ENCODE results near the gene RAP1GAP2. TPM values are rescaled to one million over a fixed set of nuclear protein-coding genes. Genes with fewer than 3 reads are reported as not detected.

RAP1GAP2 gene
- total and polyA plus RNA-seq, 9 donors, result 1.2 to 3.5 (median 2.0) TPM

DNA sequence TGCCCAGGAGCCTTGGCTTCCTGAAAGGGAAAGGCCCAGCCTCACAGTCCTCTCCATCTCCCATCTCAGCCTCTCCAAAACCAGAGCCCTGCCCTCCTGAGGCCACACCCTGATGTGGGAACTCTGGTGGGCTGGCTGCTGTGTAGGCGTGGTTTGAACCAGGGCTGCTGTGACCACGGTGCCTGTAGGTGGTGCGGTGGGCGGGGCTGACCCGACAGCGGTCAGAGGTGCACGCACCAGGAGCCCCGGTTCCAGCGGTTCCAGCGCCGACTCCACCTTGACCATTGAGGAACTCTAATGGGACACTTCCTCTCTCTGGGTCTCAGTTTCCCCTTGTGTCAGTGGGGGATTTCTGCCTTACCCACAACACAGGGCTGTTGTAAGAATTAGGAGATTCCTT lies 2.4 kb downstream of the RAP1GAP2 start:
- Histone ChIP-seq H3K27me3 (ENCODE audit: control insufficient read depth, insufficient read depth, low read length) (peaks cover 2% of the 10 kb centered on the region), H3K9me3 (replicated peaks; ENCODE audit: control insufficient read depth, low read depth, low read length) (no peaks in the 10 kb centered on the region), H3K27ac (ENCODE audit: low read length) (no peak overlapping the region), H3K4me1 (ENCODE audit: control insufficient read depth, insufficient read depth, low read length) (no peaks in the 10 kb centered on the region), H3K36me3 (ENCODE audit: control insufficient read depth, insufficient read depth, low read length) (no peaks in the 10 kb centered on the region), H3K4me3 (ENCODE audit: low read length) (no peak overlapping the region)
- no peak for DNase-seq
- WGBS (ENCODE audit: insufficient coverage), result 45% methylated on average over 8 of the region's 11 CpGs

DNA sequence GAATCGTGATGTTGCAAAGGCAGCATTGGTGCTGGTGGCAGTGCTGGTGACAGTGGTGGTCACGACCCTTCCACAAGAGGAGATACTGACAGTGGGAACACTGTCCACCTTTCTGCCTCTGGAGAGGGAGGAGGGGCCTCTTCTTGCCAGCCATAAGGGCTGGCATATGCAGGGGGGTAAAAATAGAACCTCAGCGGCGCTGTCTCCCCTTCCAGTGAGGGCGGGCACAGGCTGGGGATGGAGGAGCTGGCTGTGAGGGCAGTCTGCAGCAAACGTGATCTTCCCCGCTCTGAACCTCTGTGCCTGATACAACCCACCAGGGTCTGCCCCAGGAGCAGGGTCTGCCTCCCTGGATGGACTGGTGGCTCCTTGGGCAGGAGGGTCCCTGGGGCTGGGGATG lies 3.4 kb downstream of the RAP1GAP2 start:
- Histone ChIP-seq H3K9me3 (replicated peaks; ENCODE audit: control insufficient read depth, low read depth, low read length) (no peaks in the 10 kb centered on the region), H3K27ac (ENCODE audit: low read length) (no peak overlapping the region), H3K27me3 (ENCODE audit: control insufficient read depth, insufficient read depth, low read length) (peaks cover 2% of the 10 kb centered on the region), H3K36me3 (ENCODE audit: control insufficient read depth, insufficient read depth, low read length) (no peaks in the 10 kb centered on the region), H3K4me3 (ENCODE audit: low read length) (no peak overlapping the region), H3K4me1 (ENCODE audit: control insufficient read depth, insufficient read depth, low read length) (no peaks in the 10 kb centered on the region)
- WGBS (ENCODE audit: insufficient coverage), result 86% methylated on average over 5 of the region's 7 CpGs
- no peak for DNase-seq

DNA sequence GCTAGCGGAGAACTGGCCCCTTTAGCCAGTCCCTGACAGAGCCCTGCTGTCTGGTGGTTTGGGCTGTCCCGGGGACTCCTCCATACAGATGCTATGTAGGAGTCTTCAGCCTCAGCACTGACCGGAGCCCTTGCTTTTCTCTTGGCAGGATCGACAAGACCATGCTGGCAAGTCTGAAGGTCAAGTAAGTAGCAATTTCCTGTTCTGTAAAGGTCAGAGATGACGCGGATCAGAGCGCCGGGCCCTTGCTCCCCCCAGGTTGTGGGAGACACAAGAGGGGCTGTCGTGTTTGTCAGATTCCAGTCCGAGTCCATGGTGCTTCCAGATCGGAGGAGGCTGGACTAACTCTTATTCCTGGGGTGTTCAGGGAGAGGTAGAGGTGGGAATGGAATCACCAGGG lies 4.1 kb downstream of the RAP1GAP2 start:
- no peak overlapping the region for H3K4me3 ChIP-seq (ENCODE audit: low read length)
- H3K27me3 ChIP-seq (ENCODE audit: control insufficient read depth, insufficient read depth, low read length), result peaks cover 2% of the 10 kb centered on the region
- WGBS (ENCODE audit: insufficient coverage), result 70% methylated on average over 9 of the region's 11 CpGs
- no peak for DNase-seq
- no peaks in the 10 kb centered on the region for H3K36me3 ChIP-seq (ENCODE audit: control insufficient read depth, insufficient read depth, low read length)
- H3K4me1 ChIP-seq (ENCODE audit: control insufficient read depth, insufficient read depth, low read length), result no peaks in the 10 kb centered on the region
- H3K27ac ChIP-seq (ENCODE audit: low read length), result no peak overlapping the region
- no peaks in the 10 kb centered on the region for H3K9me3 ChIP-seq (replicated peaks; ENCODE audit: control insufficient read depth, low read depth, low read length)

DNA sequence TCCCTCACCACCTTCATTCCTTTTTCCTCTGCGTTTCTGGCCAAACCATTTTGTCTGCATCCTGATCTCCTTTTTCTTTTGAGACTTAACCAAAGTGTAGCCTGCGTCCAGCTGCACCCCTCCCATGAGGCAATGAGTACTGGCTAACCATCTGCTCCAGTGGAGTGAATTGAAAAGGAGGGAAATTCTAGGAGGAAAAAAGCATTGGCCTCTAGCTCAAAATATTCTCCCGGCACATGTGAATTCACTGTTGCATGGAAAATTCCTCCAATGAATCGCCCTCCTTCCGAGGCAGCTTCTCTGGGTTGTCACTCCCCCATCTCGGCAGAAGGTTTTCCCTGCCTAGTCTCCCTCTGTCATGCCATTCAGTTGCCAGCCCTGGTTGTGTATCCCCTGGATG lies 5.6 kb downstream of the RAP1GAP2 start:
- peaks cover 2% of the 10 kb centered on the region for H3K27me3 ChIP-seq (ENCODE audit: control insufficient read depth, insufficient read depth, low read length)
- no peaks in the 10 kb centered on the region for H3K9me3 ChIP-seq (replicated peaks; ENCODE audit: control insufficient read depth, low read depth, low read length)
- H3K27ac ChIP-seq (ENCODE audit: low read length), result no peak overlapping the region
- no peak overlapping the region for H3K4me3 ChIP-seq (ENCODE audit: low read length)
- H3K36me3 ChIP-seq (ENCODE audit: control insufficient read depth, insufficient read depth, low read length), result no peaks in the 10 kb centered on the region
- H3K4me1 ChIP-seq (ENCODE audit: control insufficient read depth, insufficient read depth, low read length), result no peaks in the 10 kb centered on the region
- peak; percentile 55 for DNase-seq
- 18% methylated on average over 5 of the region's 6 CpGs for WGBS (ENCODE audit: insufficient coverage)

DNA sequence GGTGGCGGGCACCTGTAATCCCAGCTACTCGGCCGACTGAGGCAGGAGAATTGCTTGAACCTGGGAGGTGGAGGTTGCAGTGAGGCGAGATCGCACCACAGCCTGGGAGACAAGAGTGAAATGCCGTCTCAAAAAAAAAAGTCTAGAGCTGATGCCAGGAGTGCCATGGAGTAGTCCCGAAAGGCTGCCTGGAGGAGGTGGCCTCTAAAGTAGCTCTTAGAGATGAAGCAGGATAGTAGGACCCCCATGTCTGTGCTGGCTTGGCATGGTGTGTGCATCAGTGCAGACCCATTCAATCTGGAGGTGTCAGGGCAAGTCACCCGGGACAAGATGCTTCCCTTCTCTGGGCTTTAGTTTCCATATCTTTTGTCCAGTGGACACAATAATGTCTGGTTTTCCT lies 6.3 kb downstream of the RAP1GAP2 start:
- Histone ChIP-seq H3K4me3 (ENCODE audit: low read length) (no peak overlapping the region), H3K9me3 (replicated peaks; ENCODE audit: control insufficient read depth, low read depth, low read length) (no peaks in the 10 kb centered on the region), H3K36me3 (ENCODE audit: control insufficient read depth, insufficient read depth, low read length) (no peaks in the 10 kb centered on the region), H3K27me3 (ENCODE audit: control insufficient read depth, insufficient read depth, low read length) (peaks cover 2% of the 10 kb centered on the region), H3K4me1 (ENCODE audit: control insufficient read depth, insufficient read depth, low read length) (no peaks in the 10 kb centered on the region), H3K27ac (ENCODE audit: low read length) (no peak overlapping the region)
- no peak for DNase-seq
- WGBS (ENCODE audit: insufficient coverage), result 93% methylated on average over 8 of the region's 8 CpGs

DNA sequence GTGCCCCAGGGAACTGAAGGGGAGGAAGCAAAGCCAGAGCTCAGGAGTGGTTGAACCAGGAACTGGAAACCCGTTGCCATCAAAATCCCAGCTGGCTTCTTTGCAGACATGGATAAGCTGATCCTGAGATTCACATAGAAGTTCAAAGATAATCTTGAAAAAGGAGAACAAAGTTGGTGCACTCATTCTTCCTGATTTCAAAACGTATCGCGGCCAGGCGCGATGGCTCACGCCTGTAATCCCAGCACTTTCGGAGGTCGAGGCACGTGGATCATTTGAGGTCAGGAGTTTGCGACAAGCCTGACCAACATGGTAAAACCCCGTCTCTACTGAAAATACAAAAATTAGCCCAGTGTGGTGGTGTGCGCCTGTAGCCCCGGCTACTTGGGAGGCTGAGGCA lies 7.1 kb downstream of the RAP1GAP2 start:
- H3K27ac ChIP-seq (ENCODE audit: low read length), result no peak overlapping the region
- WGBS (ENCODE audit: insufficient coverage), result 73% methylated on average over 11 of the region's 14 CpGs
- no peaks in the 10 kb centered on the region for H3K36me3 ChIP-seq (ENCODE audit: control insufficient read depth, insufficient read depth, low read length)

DNA sequence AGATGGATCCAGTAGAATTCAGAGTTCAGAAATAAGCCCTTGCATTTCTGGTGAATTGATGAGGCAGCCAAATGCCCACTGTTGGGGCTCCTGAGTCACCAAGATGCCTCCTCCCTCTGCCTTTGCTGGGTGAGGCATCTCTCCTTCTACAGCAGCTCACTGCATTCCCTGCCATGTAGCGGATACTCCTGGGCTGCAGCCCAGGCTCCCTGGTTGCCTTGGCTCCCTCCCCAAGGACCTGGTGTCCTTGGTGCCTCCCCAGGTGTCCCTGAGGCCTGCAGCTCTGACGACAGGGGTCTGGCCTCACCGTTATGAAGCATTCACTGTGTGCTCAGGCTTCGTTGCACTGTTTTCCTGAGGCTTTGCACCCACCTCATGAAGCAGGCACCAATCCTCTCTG lies 7.7 kb downstream of the RAP1GAP2 start:
- peaks cover 2% of the 10 kb centered on the region for H3K27me3 ChIP-seq (ENCODE audit: control insufficient read depth, insufficient read depth, low read length)
- no peak overlapping the region for H3K4me3 ChIP-seq (ENCODE audit: low read length)
- DNase-seq, result no peak
- H3K27ac ChIP-seq (ENCODE audit: low read length), result no peak overlapping the region
- WGBS (ENCODE audit: insufficient coverage), result 94% methylated on average over 1 of the region's 4 CpGs
- H3K4me1 ChIP-seq (ENCODE audit: control insufficient read depth, insufficient read depth, low read length), result no peaks in the 10 kb centered on the region
- H3K9me3 ChIP-seq (replicated peaks; ENCODE audit: control insufficient read depth, low read depth, low read length), result no peaks in the 10 kb centered on the region
- H3K36me3 ChIP-seq (ENCODE audit: control insufficient read depth, insufficient read depth, low read length), result no peaks in the 10 kb centered on the region

More for the DNA sequence above, 7.1 kb downstream of the RAP1GAP2 start:
- no peak for DNase-seq
- peaks cover 2% of the 10 kb centered on the region for H3K27me3 ChIP-seq (ENCODE audit: control insufficient read depth, insufficient read depth, low read length)
- H3K4me1 ChIP-seq (ENCODE audit: control insufficient read depth, insufficient read depth, low read length), result no peaks in the 10 kb centered on the region
- no peak overlapping the region for H3K4me3 ChIP-seq (ENCODE audit: low read length)
- H3K9me3 ChIP-seq (replicated peaks; ENCODE audit: control insufficient read depth, low read depth, low read length), result no peaks in the 10 kb centered on the region

DNA sequence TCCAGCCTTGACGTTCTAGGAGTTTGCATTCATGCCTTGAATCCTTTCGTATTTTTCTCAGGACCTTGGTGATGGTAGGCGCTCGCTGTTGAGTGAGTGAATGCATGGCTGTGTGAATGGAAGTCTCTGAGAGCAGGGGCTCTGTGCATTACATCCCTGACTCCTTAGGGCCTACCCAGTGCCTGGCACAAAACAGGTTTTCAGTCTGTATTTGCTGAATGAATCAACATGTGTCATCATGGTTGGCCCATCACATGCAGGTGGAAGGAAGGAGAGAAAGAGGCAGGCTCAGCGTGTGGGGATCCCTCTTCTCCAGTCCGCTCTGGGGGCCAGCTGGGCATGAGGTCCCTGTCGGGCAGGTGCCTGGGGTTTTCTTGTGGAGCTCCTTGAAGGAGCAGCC lies 8.7 kb downstream of the RAP1GAP2 start:
- H3K4me1 ChIP-seq (ENCODE audit: control insufficient read depth, insufficient read depth, low read length), result no peaks in the 10 kb centered on the region
- no peak for DNase-seq
- no peaks in the 10 kb centered on the region for H3K9me3 ChIP-seq (replicated peaks; ENCODE audit: control insufficient read depth, low read depth, low read length)
- 71% methylated on average over 2 of the region's 7 CpGs for WGBS (ENCODE audit: insufficient coverage)
- no peak overlapping the region for H3K27ac ChIP-seq (ENCODE audit: low read length)
- no peak overlapping the region for H3K4me3 ChIP-seq (ENCODE audit: low read length)
- H3K27me3 ChIP-seq (ENCODE audit: control insufficient read depth, insufficient read depth, low read length), result no peaks in the 10 kb centered on the region
- no peaks in the 10 kb centered on the region for H3K36me3 ChIP-seq (ENCODE audit: control insufficient read depth, insufficient read depth, low read length)

DNA sequence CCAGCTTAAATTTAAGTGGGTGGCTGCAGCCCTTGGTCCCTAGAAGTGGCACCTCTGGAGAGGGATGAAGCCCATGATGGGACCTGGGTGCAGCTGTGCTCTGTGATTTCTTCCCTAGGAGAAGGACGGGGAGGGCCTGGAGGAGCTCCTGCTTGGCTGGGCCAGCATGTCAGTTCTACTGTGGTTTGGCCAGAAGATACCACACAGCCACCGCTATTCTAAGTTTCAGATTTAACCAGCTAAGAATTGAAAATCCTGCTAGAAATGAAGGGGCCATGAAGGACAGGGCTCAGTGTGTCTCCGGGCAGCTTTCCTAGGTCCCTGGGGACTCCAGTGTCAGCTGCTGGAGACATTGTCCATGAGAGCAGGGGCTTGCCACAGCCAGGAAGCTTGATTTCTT lies 9.7 kb downstream of the RAP1GAP2 start:
- no peaks in the 10 kb centered on the region for H3K4me1 ChIP-seq (ENCODE audit: control insufficient read depth, insufficient read depth, low read length)
- H3K9me3 ChIP-seq (replicated peaks; ENCODE audit: control insufficient read depth, low read depth, low read length), result no peaks in the 10 kb centered on the region
- DNase-seq, result no peak
- no peak overlapping the region for H3K27ac ChIP-seq (ENCODE audit: low read length)
- H3K4me3 ChIP-seq (ENCODE audit: low read length), result no peak overlapping the region
- 20% methylated on average over 1 of the region's 3 CpGs for WGBS (ENCODE audit: insufficient coverage)
- no peaks in the 10 kb centered on the region for H3K36me3 ChIP-seq (ENCODE audit: control insufficient read depth, insufficient read depth, low read length)
- H3K27me3 ChIP-seq (ENCODE audit: control insufficient read depth, insufficient read depth, low read length), result no peaks in the 10 kb centered on the region

DNA sequence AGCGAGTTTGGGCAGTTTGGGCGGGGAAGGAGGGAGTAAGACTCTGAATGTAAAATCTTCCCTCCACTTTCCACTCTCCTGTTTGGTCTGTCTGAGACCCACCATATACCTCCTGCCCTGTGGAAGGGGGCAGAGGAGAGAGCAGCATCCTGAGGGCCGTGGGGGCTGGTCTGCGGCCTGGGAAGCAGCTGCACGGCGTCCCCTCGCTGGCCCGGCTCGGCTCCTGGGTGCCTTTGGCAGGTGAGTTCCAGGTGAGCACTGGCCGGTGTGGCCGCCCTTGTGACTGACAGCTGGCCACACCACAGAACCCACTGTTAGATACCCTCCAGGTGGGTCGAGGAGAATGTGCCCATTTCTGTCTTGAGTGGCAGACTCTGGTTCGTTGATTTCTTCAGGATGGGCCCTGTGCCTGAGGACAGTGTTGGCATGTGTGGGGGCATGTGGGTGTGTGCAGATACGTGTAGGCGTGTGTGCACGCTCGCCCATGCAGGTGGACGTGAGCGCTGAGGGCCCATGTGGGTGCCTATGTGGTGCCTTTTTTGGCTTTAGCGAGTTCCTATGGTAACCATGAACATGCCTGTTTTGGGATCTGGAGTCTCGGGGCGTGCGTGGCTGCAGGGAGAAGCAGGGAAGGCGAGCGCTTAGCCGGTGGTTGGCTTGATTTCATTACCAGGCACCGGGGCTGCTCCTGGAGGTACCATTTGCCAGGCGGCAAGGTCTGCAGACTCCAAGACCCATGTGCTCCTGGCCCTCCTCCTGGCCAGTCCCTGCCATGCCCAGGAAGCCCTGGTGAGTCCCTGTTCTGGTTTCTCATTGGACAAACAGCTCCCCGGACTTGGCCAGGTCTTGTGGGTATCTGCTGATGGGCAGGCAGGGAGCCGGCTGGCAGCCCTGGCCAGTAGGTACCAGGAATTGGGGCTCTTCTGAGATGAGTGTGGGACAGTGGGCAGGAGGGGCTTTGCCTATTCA lies 12.4 kb downstream of the RAP1GAP2 start:
- WGBS (ENCODE audit: insufficient coverage), result 88% methylated on average over 25 of the region's 30 CpGs
- H3K4me3 ChIP-seq (ENCODE audit: low read length), result no peak overlapping the region
- peaks cover 3% of the 10 kb centered on the region for H3K27me3 ChIP-seq (ENCODE audit: control insufficient read depth, insufficient read depth, low read length)
- no peaks in the 10 kb centered on the region for H3K9me3 ChIP-seq (replicated peaks; ENCODE audit: control insufficient read depth, low read depth, low read length)
- H3K4me1 ChIP-seq (ENCODE audit: control insufficient read depth, insufficient read depth, low read length), result no peaks in the 10 kb centered on the region
- H3K36me3 ChIP-seq (ENCODE audit: control insufficient read depth, insufficient read depth, low read length), result no peaks in the 10 kb centered on the region
- no peak overlapping the region for H3K27ac ChIP-seq (ENCODE audit: low read length)
- DNase-seq, result no peak

All from muscle of leg (tissue), 11 donors.